ENCODE data around the gene LGALS14.

Gene LGALS14

DNA sequence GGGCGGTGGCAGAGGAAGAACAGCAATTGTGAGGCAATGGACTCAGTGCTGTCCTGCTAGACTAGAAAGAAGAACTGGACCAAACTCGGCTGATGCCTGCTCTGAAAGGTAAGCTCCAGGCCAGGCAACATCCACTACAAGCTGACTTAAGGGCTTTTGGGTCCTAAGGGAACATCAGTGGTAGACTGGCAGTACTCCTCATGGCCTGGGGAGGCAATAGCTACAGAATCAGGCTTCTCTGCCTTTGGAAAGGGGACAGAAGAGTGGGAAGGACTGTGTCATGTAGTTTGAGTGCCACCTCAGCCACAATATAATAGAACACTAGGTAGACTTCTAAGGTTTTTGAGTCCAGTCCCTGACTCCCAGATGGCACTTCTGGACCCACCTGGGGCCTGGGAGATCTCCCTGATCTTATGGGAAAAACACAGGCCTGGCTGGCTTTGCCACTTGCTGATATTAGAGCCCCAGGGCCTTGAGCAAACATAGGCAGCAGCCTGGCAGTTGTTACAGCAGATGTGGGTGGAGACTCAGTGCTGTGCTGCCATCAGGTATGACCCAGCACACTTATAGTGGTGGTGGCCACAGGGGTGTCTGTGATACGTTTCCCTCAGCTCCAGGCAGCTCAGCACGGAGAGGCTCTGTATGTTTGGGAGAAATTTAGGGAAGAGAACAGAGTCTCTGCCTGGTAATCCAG is 42.7 kb downstream of the LGALS14 start:
- DNase-seq (ENCODE audit: low read depth) = no peak

DNA sequence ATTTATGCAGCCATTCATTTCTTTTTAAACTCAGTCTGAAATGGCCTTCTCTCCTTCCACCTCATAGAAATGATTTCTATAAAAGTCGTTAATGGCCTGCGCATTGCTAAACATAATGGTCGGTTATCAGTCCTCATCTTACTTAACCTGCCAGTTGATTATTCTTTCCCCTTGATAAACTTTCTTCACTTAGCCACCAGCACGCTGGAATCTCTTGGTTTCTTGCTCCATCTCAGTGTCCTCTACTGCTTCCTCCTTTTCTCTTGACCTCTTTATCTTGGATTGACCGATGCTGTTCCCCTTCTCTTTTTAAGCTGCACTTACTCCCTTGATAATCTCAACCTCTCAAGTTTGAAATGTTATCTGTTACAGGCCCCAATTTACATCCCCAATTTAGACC is 45.7 kb downstream of the LGALS14 start:
- no peak for DNase-seq (ENCODE audit: low read depth)

- no peak for DNase-seq (ENCODE audit: low read depth)
Measured at GRCh38 chr19:39752390-39752789, 48.1 kb downstream of the LGALS14 start.

DNA sequence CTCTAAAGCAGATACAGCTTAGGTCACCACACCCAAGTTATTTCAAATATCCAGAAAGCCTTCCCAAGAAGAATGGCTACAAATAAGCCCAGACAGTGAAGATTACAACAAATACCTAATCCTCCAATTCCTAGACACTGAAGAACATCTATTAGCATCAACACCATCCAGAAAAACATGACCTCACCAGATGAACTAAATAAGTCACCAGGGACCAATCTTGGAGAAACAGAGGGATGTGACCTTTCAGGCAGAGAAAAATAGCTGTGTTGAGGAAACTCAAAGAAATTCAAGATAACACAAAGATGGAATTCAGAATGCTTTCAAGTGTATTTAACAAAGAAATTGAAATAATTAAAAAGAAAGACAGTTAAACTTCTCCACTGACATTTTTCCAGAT is 48.5 kb downstream of the LGALS14 start:
- no peak for DNase-seq (ENCODE audit: low read depth)

DNA sequence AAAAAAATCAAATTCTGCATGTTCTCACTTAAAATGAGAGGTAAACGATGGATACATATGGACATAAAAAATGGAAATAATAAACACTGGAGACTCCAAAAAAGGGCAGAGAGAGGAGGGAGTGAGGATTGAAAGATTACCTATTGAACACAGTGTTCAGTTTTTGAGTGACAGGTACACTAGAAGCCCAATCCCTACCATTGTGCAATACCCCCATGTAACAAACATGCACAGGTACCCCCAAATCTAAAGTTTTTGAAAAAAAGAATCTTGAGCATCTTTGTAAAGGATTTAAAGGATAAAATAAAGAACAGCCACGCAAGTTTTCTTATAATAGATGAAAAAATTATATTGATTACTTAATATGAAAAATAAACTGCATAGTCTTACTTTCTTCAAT is 50.3 kb downstream of the LGALS14 start:
- no peak for DNase-seq (ENCODE audit: low read depth)

DNA sequence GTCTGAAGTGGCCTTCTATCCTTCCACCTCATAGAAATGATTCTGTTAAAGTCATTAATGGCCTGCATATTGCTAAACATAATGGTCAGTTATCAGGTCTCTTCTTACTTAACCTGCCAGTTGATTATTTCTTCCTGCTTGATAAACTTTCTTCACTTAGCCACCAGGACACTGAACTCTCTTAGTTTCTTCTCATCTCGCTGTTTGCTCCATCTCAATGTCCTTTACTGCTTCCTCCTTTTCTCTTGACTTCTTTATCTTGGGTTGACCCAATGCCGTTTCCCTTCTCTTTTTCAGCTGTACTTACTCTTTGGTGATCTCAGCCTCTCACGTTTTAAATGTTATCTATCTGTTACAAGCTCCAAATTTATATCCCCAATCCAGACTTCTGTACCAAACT is 50.7 kb downstream of the LGALS14 start:
- no peak for DNase-seq (ENCODE audit: low read depth)

All from stimulated activated CD8-positive, alpha-beta memory T cell treated with anti-CD3 and anti-CD28 coated beads, Interleukin-15, amount 100 ng/mL, for 1 hour (primary cell).